ENCODE measurements around the gene CADPS2.

CADPS2 gene

GRCh38 chr7:122316467-122317388 is 569.5 kb downstream of the CADPS2 start:
- DNase-seq (ENCODE audit: low spot score) (no peak), ATAC-seq (ENCODE audit: low read depth) (no peak)
- no peak for TF ChIP-seq CTCF (IDR thresholded peaks at IDR 0.05; ENCODE audit: poor library complexity, severe bottlenecking)
- Histone ChIP-seq H3K4me1 (ENCODE audit: insufficient read depth, poor library complexity, severe bottlenecking) (no peaks in the 10 kb centered on the region), H3K27ac (ENCODE audit: poor library complexity, severe bottlenecking) (no peak overlapping the region), H3K4me3 (ENCODE audit: severe bottlenecking) (no peak overlapping the region), H3K9me3 (ENCODE audit: severe bottlenecking) (no peaks in the 10 kb centered on the region), H3K36me3 (ENCODE audit: low read depth) (no peaks in the 10 kb centered on the region), H3K27me3 (ENCODE audit: insufficient read depth, poor library complexity, severe bottlenecking) (peaks cover 62% of the 10 kb centered on the region)

GRCh38 chr7:122315507-122316466 is 570.5 kb downstream of the CADPS2 start:
- H3K9me3 ChIP-seq (ENCODE audit: severe bottlenecking), result no peaks in the 10 kb centered on the region
- H3K36me3 ChIP-seq (ENCODE audit: low read depth), result no peaks in the 10 kb centered on the region
- H3K4me3 ChIP-seq (ENCODE audit: severe bottlenecking), result no peak overlapping the region
- H3K4me1 ChIP-seq (ENCODE audit: insufficient read depth, poor library complexity, severe bottlenecking), result no peaks in the 10 kb centered on the region
- TF ChIP-seq CTCF (IDR thresholded peaks at IDR 0.05; ENCODE audit: poor library complexity, severe bottlenecking), result no peak
- ATAC-seq (ENCODE audit: low read depth) (no peak), DNase-seq (ENCODE audit: low spot score) (no peak)
- H3K27me3 ChIP-seq (ENCODE audit: insufficient read depth, poor library complexity, severe bottlenecking), result peaks cover 71% of the 10 kb centered on the region
- H3K27ac ChIP-seq (ENCODE audit: poor library complexity, severe bottlenecking), result no peak overlapping the region

GRCh38 chr7:122314284-122314683 is 572.0 kb downstream of the CADPS2 start:
- TF ChIP-seq CTCF (IDR thresholded peaks at IDR 0.05; ENCODE audit: poor library complexity, severe bottlenecking), result no peak
- no peaks in the 10 kb centered on the region for H3K4me1 ChIP-seq (ENCODE audit: insufficient read depth, poor library complexity, severe bottlenecking)
- DNase-seq (ENCODE audit: low spot score) (no peak), ATAC-seq (ENCODE audit: low read depth) (no peak)
- H3K4me3 ChIP-seq (ENCODE audit: severe bottlenecking), result no peak overlapping the region
- no peaks in the 10 kb centered on the region for H3K9me3 ChIP-seq (ENCODE audit: severe bottlenecking)
- H3K27me3 ChIP-seq (ENCODE audit: insufficient read depth, poor library complexity, severe bottlenecking), result peaks cover 86% of the 10 kb centered on the region
- no peaks in the 10 kb centered on the region for H3K36me3 ChIP-seq (ENCODE audit: low read depth)
- no peak overlapping the region for H3K27ac ChIP-seq (ENCODE audit: poor library complexity, severe bottlenecking)

- H3K9me3 ChIP-seq (ENCODE audit: severe bottlenecking), result no peaks in the 10 kb centered on the region
- no peak overlapping the region for H3K27ac ChIP-seq (ENCODE audit: poor library complexity, severe bottlenecking)
- ATAC-seq (ENCODE audit: low read depth) (no peak), DNase-seq (ENCODE audit: low spot score) (no peak)
- H3K4me1 ChIP-seq (ENCODE audit: insufficient read depth, poor library complexity, severe bottlenecking), result no peaks in the 10 kb centered on the region
- no peaks in the 10 kb centered on the region for H3K36me3 ChIP-seq (ENCODE audit: low read depth)
- H3K27me3 ChIP-seq (ENCODE audit: insufficient read depth, poor library complexity, severe bottlenecking), result peaks cover 97% of the 10 kb centered on the region
- no peak overlapping the region for H3K4me3 ChIP-seq (ENCODE audit: severe bottlenecking)
- no peak for TF ChIP-seq CTCF (IDR thresholded peaks at IDR 0.05; ENCODE audit: poor library complexity, severe bottlenecking)
Measured at GRCh38 chr7:122312789-122313188, 573.5 kb downstream of the CADPS2 start.
